HCT116 (cell line): ENCODE data around the gene ZNF747. TPM values are rescaled to one million over a fixed set of nuclear protein-coding genes. Genes with fewer than 3 reads are reported as not detected.
A peak's percentile ranks its signal among the peaks of the same experiment; 100 is the strongest.

Experiments
- ATAC-seq: fragments of 200-7000 bp; cut with Tn5 transposase; 2 replicates; pipeline ENCODE4 v1.9.1; 2020; ENCODE audit warnings: mild to moderate bottlenecking, moderate library complexity
- BruUV-seq: library from RNA; stranded (reverse); fragments of 400-500 nt; replicated peaks from 2 replicates; lab custom pipeline; 2021; lab: Mats Ljungman, UMichigan
- CTCF ChIA-PET: fragments of 300-600 bp; sonication (Branson Sonifier 250); formaldehyde crosslinking; loops from one replicate; lab custom pipeline; 2021; ENCODE audit warnings: antibody characterized with exemption; lab: Charles Lee
- POLR2A ChIA-PET: fragments of 300-600, 350-600 bp; sonication (Branson Sonifier 250); formaldehyde crosslinking; loops from one replicate; lab custom pipeline; 2021; ENCODE audit warnings: antibody characterized with exemption; lab: Charles Lee
- RAD21 ChIA-PET, 2 experiments: fragments of 300-600 bp; sonication (Branson Sonifier 250); formaldehyde crosslinking; loops; one replicate each; lab custom pipeline; 2023; ENCODE audit warnings: low total read pairs in 2 of 2; ENCODE audit not compliant: uncharacterized antibody in 2 of 2, unreplicated experiment in 2 of 2, low non-redundant PET in 1 of 2; lab: Charles Lee
- DNase-seq: peaks from one replicate; pipeline ENCODE4 v3.0.0-alpha.2; 2010; ENCODE audit warnings: low read depth, low spot score
- H2AFZ ChIP-seq: fragments of 200-600 bp; shearing (Covaris generic), sonication (generic); 2 replicates; pipeline ENCODE4 v1.6.1; 2017; ENCODE audit warnings: low read depth, mixed run types, mixed read lengths, antibody characterized with exemption, low read length; ENCODE audit not compliant: poor library complexity, severe bottlenecking
- H3K27ac ChIP-seq: 2 replicates; pipeline ENCODE4 v1.5.1; 2012; ENCODE audit warnings: low read depth, low read length
- H3K27me3 ChIP-seq: fragments of 200-600 bp; sonication (generic); 2 replicates; pipeline ENCODE4 v1.6.1; 2016; ENCODE audit warnings: mixed run types, low read length, mixed read lengths; ENCODE audit not compliant: insufficient read depth
- H3K36me3 ChIP-seq, 2 experiments: fragments of 200-500 bp in 1 of 2; fragments of 200-600 bp in 1 of 2; sonication (Bioruptor generic) in 1 of 2; sonication (generic) in 1 of 2; 2 replicates each; pipeline versions ENCODE4 v1.5.1 to v1.6.1; 2014 to 2016; ENCODE audit warnings: low read length in 2 of 2, inconsistent platforms in 1 of 2, mixed read lengths in 1 of 2, mixed run types in 1 of 2; ENCODE audit not compliant: insufficient read depth in 2 of 2, control insufficient read depth in 1 of 2
- H3K4me1 ChIP-seq, 2 experiments: fragments of 200-600 bp in 1 of 2; sonication (generic) in 1 of 2; 2 replicates each; pipeline versions ENCODE4 v1.5.1 to v1.6.1; 2012 to 2017; ENCODE audit warnings: low read length in 2 of 2, inconsistent platforms in 1 of 2, mild to moderate bottlenecking in 1 of 2, mixed read lengths in 1 of 2, mixed run types in 1 of 2, moderate library complexity in 1 of 2; ENCODE audit not compliant: insufficient read depth in 2 of 2, control insufficient read depth in 1 of 2
- H3K4me2 ChIP-seq: fragments of 200-600 bp; sonication (generic); 2 replicates; pipeline ENCODE4 v1.6.1; 2017; ENCODE audit warnings: mixed run types, low read length, mixed read lengths
- H3K4me3 ChIP-seq, 2 experiments: fragments of 200-600 bp in 1 of 2; sonication (generic) in 1 of 2; replicated peaks in 1 of 2; 2 replicates each; pipeline ENCODE4 v1.5.1; 2011 to 2016; ENCODE audit warnings: low read length in 2 of 2, control low read depth in 1 of 2, low read depth in 1 of 2, mild to moderate bottlenecking in 1 of 2, mixed read lengths in 1 of 2, mixed run types in 1 of 2
- H3K79me2 ChIP-seq: fragments of 200-600 bp; sonication (generic); 2 replicates; pipeline ENCODE4 v1.6.1; 2017; ENCODE audit warnings: mild to moderate bottlenecking, mixed run types, low read length, moderate library complexity, mixed read lengths; ENCODE audit not compliant: insufficient read depth
- H3K9ac ChIP-seq: fragments of 200-600 bp; sonication (generic); 2 replicates; pipeline ENCODE4 v1.6.1; 2016; ENCODE audit warnings: low read length, mixed read lengths
- H3K9me2 ChIP-seq: fragments of 200-600 bp; sonication (generic), shearing (Covaris generic); 2 replicates; pipeline ENCODE4 v1.6.1; 2017; ENCODE audit warnings: mixed run types, mild to moderate bottlenecking, moderate library complexity; ENCODE audit not compliant: insufficient read depth
- H3K9me3 ChIP-seq, 2 experiments: fragments of 200-500 bp in 1 of 2; fragments of 200-600 bp in 1 of 2; sonication (Bioruptor generic) in 1 of 2; sonication (generic) in 1 of 2; 2 replicates each; pipeline ENCODE4 v1.6.1; 2014 to 2017; ENCODE audit warnings: low read length in 2 of 2, mixed read lengths in 2 of 2, inconsistent platforms in 1 of 2, low read depth in 1 of 2, mild to moderate bottlenecking in 1 of 2, mixed run types in 1 of 2, moderate library complexity in 1 of 2; ENCODE audit not compliant: control insufficient read depth in 1 of 2, insufficient read depth in 1 of 2
- H4K20me1 ChIP-seq: fragments of 200-600 bp; sonication (generic), shearing (Covaris generic); 2 replicates; pipeline ENCODE4 v1.6.1; 2017; ENCODE audit warnings: mixed run types, mild to moderate bottlenecking, moderate library complexity; ENCODE audit not compliant: insufficient read depth
- ATF3 ChIP-seq: IDR thresholded peaks from 2 replicates; pipeline ENCODE4 v1.6.1; 2012
- CBX3 ChIP-seq: IDR thresholded peaks from 2 replicates; pipeline ENCODE4 v1.6.1; 2012; ENCODE audit warnings: low read depth
- CTCF ChIP-seq, 3 experiments: fragments of 200-600 bp in 1 of 3; sonication (generic) in 1 of 3; IDR thresholded peaks in 2 of 3; conservative IDR thresholded peaks in 1 of 3; 2 replicates each; pipeline ENCODE4 v1.5.1; 2012 to 2017; ENCODE audit warnings: low read depth in 2 of 3, low read length in 2 of 3, antibody characterized with exemption in 1 of 3, borderline replicate concordance in 1 of 3, control low read depth in 1 of 3, mild to moderate bottlenecking in 1 of 3, mixed read lengths in 1 of 3, mixed run types in 1 of 3, moderate library complexity in 1 of 3; ENCODE audit not compliant: insufficient read depth in 1 of 3
- EGR1 ChIP-seq: IDR thresholded peaks from 2 replicates; pipeline ENCODE4 v1.6.1; 2012; ENCODE audit warnings: low read depth
- ELF1 ChIP-seq: IDR thresholded peaks from 2 replicates; pipeline ENCODE4 v1.6.1; 2012; ENCODE audit warnings: low read depth, borderline replicate concordance
- EZH2 ChIP-seq: fragments of 200-600 bp; sonication (generic); IDR thresholded peaks from 2 replicates; pipeline ENCODE4 v1.6.1; 2017; ENCODE audit warnings: antibody characterized with exemption, mixed run types
- JUND ChIP-seq: IDR thresholded peaks from 2 replicates; pipeline ENCODE4 v1.6.1; 2012
- MAX ChIP-seq: IDR thresholded peaks from 2 replicates; pipeline ENCODE4 v1.6.1; 2012
- POLR2A ChIP-seq: IDR thresholded peaks from 2 replicates; pipeline ENCODE4 v1.7.0; 2011; ENCODE audit warnings: borderline replicate concordance; ENCODE audit not compliant: insufficient read depth, insufficient read length; ENCODE audit errors: extremely low read depth
- POLR2AphosphoS5 ChIP-seq: IDR thresholded peaks from 2 replicates; pipeline ENCODE4 v1.6.1; 2011; ENCODE audit warnings: mild to moderate bottlenecking, low read depth, low read length, moderate library complexity
- RAD21 ChIP-seq: IDR thresholded peaks from 2 replicates; pipeline ENCODE4 v1.6.1; 2012; ENCODE audit warnings: low read depth, mild to moderate bottlenecking
- SIN3A ChIP-seq: IDR thresholded peaks from 2 replicates; pipeline ENCODE4 v1.6.1; 2012; ENCODE audit warnings: low read depth
- SP1 ChIP-seq: IDR thresholded peaks from 2 replicates; pipeline ENCODE4 v1.6.1; 2012; ENCODE audit warnings: low read depth
- SRF ChIP-seq: IDR thresholded peaks from 2 replicates; pipeline ENCODE4 v1.6.1; 2012; ENCODE audit warnings: low read depth
- TCF7L2 ChIP-seq: IDR thresholded peaks from 2 replicates; pipeline ENCODE4 v1.7.0; 2011; ENCODE audit warnings: borderline replicate concordance, inconsistent platforms; ENCODE audit not compliant: insufficient read depth, insufficient read length; ENCODE audit errors: extremely low read depth
- ZBTB33 ChIP-seq: IDR thresholded peaks from 2 replicates; pipeline ENCODE4 v1.6.1; 2011; ENCODE audit warnings: mild to moderate bottlenecking, low read length, moderate library complexity; ENCODE audit not compliant: insufficient replicate concordance; ENCODE audit errors: extremely low read depth
- ZFX ChIP-seq: fragments of 450-650 bp; IDR thresholded peaks from 2 replicates; pipeline ENCODE4 v1.6.1; 2017
- ZNF274 ChIP-seq: fragments of 200-500 bp; sonication (Bioruptor generic); IDR thresholded peaks from 2 replicates; pipeline ENCODE4 v1.6.1; 2014; ENCODE audit warnings: mild to moderate bottlenecking, low read depth, low read length, inconsistent platforms
- intact Hi-C: fragments of 100-400 bp; cut with micrococcal nuclease; formaldehyde crosslinking; loops from 2 replicates; pipeline ENCODE4 v1.10.0; 2022
- total RNA-seq: library from RNA; stranded (reverse); gene quantifications from one replicate; pipeline ENCODE4 v1.2.1, GENCODE V29; 2021; ENCODE audit not compliant: unreplicated experiment

ZNF747 gene
- total RNA-seq, 1 experiment from 2014 or later, result 2.1 TPM

- BruUV-seq, result TSS peak; percentile 61
- intact Hi-C loops, result no loop called here
- TF ChIP-seq POLR2AphosphoS5, result peak; percentile 86
- no peak for TF ChIP-seq CBX3
- TF ChIP-seq ZBTB33, result no peak
- TF ChIP-seq JUND, result peak; percentile 62
- no peak; the same call in 1 of the 2 replicates for TF ChIP-seq RAD21
- TF ChIP-seq EGR1, result peak; percentile 98
- peak; percentile 88 for TF ChIP-seq POLR2A
- no peak for TF ChIP-seq ATF3
- TF ChIP-seq CTCF (IDR thresholded peaks at IDR 0.05 in 2 of 3, conservative IDR thresholded peaks at IDR 0.05 in 1 of 3; ENCODE audit: borderline replicate concordance in 1 of 3, insufficient read depth in 1 of 3, low read depth in 2 of 3, low read length in 2 of 3), result no peak
- peak; percentile 87 for TF ChIP-seq SP1
- TF ChIP-seq TCF7L2, result peak; percentile 64
- peak; percentile 56; the same call in 1 of the 2 replicates for TF ChIP-seq SRF
- no peak for TF ChIP-seq EZH2
- TF ChIP-seq ZNF274, result no peak
- no peak; the same call in 1 of the 2 replicates for TF ChIP-seq ELF1
- TF ChIP-seq MAX, result peak; percentile 84
- peak; percentile 64; the same call in 1 of the 2 replicates for TF ChIP-seq SIN3A
- TF ChIP-seq ZFX, result peak; percentile 89
Measured at GRCh38 chr16:30557957-30558788, 23.5 kb upstream of the ZNF747 start, which contains the start of gene ZNF764. Gene ZNF764 (minus strand): TSS chr16:30558374. CDS start chr16:30558182, 192 bp downstream.

More at GRCh38 chr16:30557957-30558788, 23.5 kb upstream of the ZNF747 start, which contains the start of gene ZNF764:
- ChIA-PET POLR2A (interaction anchor here (0.8 to 2.4 kb wide), 9 partner anchors 8 to 140 kb away, joined by 3 to 21 read pairs (median 3); partner anchors contain the start of genes DCTPP1, ZNF688 and ZNF747), CTCF (interaction anchor here (0.7 to 1.3 kb wide), 7 partner anchors 14 to 149 kb away, joined by 3 to 6 read pairs (median 4); partner anchors contain the start of genes DCTPP1, ZNF688 and ZNF747), RAD21 (interaction anchor here (0.8 to 1.2 kb wide), 5 partner anchors 14 to 128 kb away, joined by 3 to 4 read pairs (median 3); partner anchors contain the start of genes DCTPP1 (in 1 of the 2), ZNF688 (in 1 of the 2) and ZNF747 (in 1 of the 2))
- Histone ChIP-seq H3K4me2 (peak within 1 kb of the TSS; percentile 93), H3K9me3 (no peaks in the 10 kb centered on the region), H3K9ac (peak within 1 kb of the TSS; percentile 93), H3K27ac (peak within 1 kb of the TSS; percentile 85), H3K4me1 (peaks cover 10 to 21% of the 10 kb centered on the region in 2 experiments), H3K9me2 (no peaks in the 10 kb centered on the region), H4K20me1 (no peaks in the 10 kb centered on the region), H3K79me2 (peaks cover 14% of the 10 kb centered on the region; the same call in 1 of the 2 replicates), H3K4me3 (peak within 1 kb of the TSS; percentile 79 to 94), H3K27me3 (no peaks in the 10 kb centered on the region), H2AFZ (peak within 1 kb of the TSS; percentile 68), H3K36me3 (peaks cover 4% of the 10 kb centered on the region in 2 experiments; a peak in 2 of 4 replicates)
- ATAC-seq (peak; percentile 97), DNase-seq (peak; percentile 97)
